A673 (cell line): ENCODE measurements around the gene NTNG1.
A peak's percentile ranks its signal among the peaks of the same experiment; 100 is the strongest.

Experiments
- EZH2 ChIP-seq: fragments of 200-600 bp; sonication (generic); IDR thresholded peaks from 2 replicates; pipeline ENCODE4 v1.6.1; 2017; ENCODE audit warnings: borderline replicate concordance, low read depth, mild to moderate bottlenecking, mixed read lengths, antibody characterized with exemption, low read length; ENCODE audit not compliant: poor library complexity, severe bottlenecking
- TF ChIP-seq, protein P1 (sequence below): fragments of 300-800, 200-600 bp; sonication (generic); conservative IDR thresholded peaks from 2 replicates; pipeline ENCODE4 v1.5.1; 2017; ENCODE audit warnings: low read depth, mild to moderate bottlenecking, antibody characterized with exemption, low read length, moderate library complexity, mixed read lengths

DNA sequence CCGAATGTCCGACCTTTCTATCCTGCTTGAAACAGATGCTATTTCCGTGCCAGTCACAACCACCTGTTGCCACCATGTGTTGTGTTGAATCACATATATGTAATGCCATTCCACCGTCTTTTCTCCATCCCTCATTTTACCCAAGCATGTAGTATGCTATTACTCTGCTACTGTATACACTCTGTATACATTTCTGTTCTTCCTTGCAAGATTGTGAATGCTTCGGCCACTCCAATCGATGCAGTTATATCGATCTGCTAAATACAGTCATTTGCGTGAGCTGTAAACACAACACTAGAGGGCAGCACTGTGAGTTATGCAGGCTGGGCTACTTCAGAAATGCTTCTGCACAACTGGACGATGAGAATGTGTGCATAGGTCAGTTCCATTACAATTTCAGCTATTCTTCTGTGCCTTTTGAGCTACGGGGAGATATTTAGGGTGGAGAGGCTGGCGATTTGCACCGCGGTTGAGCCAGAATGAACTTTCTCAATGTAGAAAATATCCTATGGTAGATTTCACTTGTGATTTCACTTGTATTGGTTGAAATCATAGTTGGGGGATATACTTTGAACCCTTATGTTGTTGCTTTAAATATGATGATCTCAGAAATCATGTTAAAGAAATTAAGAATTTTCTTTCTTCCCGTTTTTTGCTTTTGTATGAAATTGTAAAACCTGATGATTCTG lies 289.8 kb downstream of the NTNG1 start:
- TF ChIP-seq, protein P1, sequence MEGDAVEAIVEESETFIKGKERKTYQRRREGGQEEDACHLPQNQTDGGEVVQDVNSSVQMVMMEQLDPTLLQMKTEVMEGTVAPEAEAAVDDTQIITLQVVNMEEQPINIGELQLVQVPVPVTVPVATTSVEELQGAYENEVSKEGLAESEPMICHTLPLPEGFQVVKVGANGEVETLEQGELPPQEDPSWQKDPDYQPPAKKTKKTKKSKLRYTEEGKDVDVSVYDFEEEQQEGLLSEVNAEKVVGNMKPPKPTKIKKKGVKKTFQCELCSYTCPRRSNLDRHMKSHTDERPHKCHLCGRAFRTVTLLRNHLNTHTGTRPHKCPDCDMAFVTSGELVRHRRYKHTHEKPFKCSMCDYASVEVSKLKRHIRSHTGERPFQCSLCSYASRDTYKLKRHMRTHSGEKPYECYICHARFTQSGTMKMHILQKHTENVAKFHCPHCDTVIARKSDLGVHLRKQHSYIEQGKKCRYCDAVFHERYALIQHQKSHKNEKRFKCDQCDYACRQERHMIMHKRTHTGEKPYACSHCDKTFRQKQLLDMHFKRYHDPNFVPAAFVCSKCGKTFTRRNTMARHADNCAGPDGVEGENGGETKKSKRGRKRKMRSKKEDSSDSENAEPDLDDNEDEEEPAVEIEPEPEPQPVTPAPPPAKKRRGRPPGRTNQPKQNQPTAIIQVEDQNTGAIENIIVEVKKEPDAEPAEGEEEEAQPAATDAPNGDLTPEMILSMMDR, result peak; percentile 85
- no peak for TF ChIP-seq EZH2
